Breast epithelium (tissue), 4 donors: ENCODE data around the gene IMPG2. TPM values are rescaled to one million over a fixed set of nuclear protein-coding genes. Genes with fewer than 3 reads are reported as not detected.

ENCODE experiments used
- DNase-seq, 2 donors: peaks; one replicate each; pipeline ENCODE4 v3.0.0-alpha.2; 2019; ENCODE audit warnings: low spot score in 2 of 2
- H3K27ac ChIP-seq, 2 donors: fragments of 200-600 bp; sonication (generic) in 1 of 2; one replicate each; pipeline ENCODE4 v1.5.1; 2016 to 2019; ENCODE audit warnings: mild to moderate bottlenecking in 1 of 2
- H3K27me3 ChIP-seq, 2 donors: fragments of 200-600 bp; sonication (generic) in 1 of 2; one replicate each; pipeline versions ENCODE4 v1.5.1 to v1.6.0; 2017 to 2019; ENCODE audit warnings: control low read depth in 1 of 2, mild to moderate bottlenecking in 1 of 2
- H3K36me3 ChIP-seq: fragments of 200-600 bp; one replicate; pipeline ENCODE4 v1.5.1; 2019
- H3K4me1 ChIP-seq, 2 donors: fragments of 200-600 bp; sonication (generic); one replicate each; pipeline ENCODE4 v1.5.1; 2016 to 2019; ENCODE audit warnings: control low read depth in 1 of 2
- H3K4me3 ChIP-seq, 3 donors: fragments of 200-600 bp; sonication (generic); 1 replicate in 2 of 3; 2 replicates in 1 of 3; pipeline ENCODE4 v1.5.1; 2016 to 2019; ENCODE audit warnings: mild to moderate bottlenecking in 3 of 3, moderate library complexity in 2 of 3
- H3K9me3 ChIP-seq, 2 donors: fragments of 200-600 bp; sonication (generic) in 1 of 2; one replicate each; pipeline ENCODE4 v1.5.1; 2016 to 2019; ENCODE audit warnings: control low read depth in 1 of 2
- CTCF ChIP-seq, 3 donors: fragments of 450-650 bp; IDR thresholded peaks; one replicate each; pipeline ENCODE4 v1.5.1; 2016 to 2017; ENCODE audit warnings: antibody characterized with exemption in 3 of 3, mild to moderate bottlenecking in 3 of 3, moderate library complexity in 3 of 3
- POLR2A ChIP-seq: fragments of 450-650 bp; IDR thresholded peaks from one replicate; pipeline ENCODE4 v1.6.1; 2016; ENCODE audit warnings: antibody characterized with exemption, mild to moderate bottlenecking, moderate library complexity
- POLR2AphosphoS5 ChIP-seq, 3 donors: sonication (generic); formaldehyde crosslinking; IDR thresholded peaks; one replicate each; pipeline ENCODE4 v1.6.1; 2017; ENCODE audit warnings: antibody characterized with exemption in 3 of 3
- intact Hi-C: fragments of 100-400 bp; cut with DNase I; formaldehyde crosslinking; loops from one replicate; pipeline ENCODE4 v1.15.1; 2023; ENCODE audit warnings: low total_unique reads
- total RNA-seq, 3 donors: library from RNA; depleted of rRNA; stranded (reverse); fragments of >200 nt; gene quantifications; one replicate each; pipeline ENCODE4 v1.1.0, GENCODE V29; 2016

IMPG2 gene
- total RNA-seq, 3 donors from 2014 or later = 0.15 to 0.33 (median 0.32) TPM

DNA sequence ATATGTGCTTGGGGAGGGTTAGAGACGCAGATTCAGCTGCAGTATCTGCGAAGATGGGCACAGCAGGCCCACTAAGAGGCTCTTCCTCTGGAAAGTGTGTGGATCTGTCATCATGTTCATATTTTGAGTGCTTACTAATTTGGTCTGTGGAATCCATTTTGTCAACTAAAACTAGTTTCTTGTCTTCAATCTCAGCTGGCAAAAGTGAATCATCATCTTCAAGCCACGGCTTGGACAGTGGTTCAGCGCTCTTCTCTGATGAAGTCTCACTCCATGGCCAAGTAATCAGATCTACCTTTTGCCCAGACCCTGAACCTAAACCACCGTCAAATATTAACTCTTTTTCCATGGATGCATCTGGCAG, 76.2 kb downstream of the IMPG2 start:
- Histone ChIP-seq H3K4me3 (no peak overlapping the region), H3K27ac (no peak overlapping the region), H3K4me1 (no peaks in the 10 kb centered on the region), H3K36me3 (no peaks in the 10 kb centered on the region), H3K27me3 (no peaks in the 10 kb centered on the region), H3K9me3 (no peaks in the 10 kb centered on the region)
- no peak for TF ChIP-seq POLR2AphosphoS5 (IDR thresholded peaks at IDR 0.05)
- no peak for TF ChIP-seq POLR2A
- no peak for TF ChIP-seq CTCF (IDR thresholded peaks at IDR 0.05)
- intact Hi-C loops = no loop called here
- no peak for DNase-seq

GRCh38 chr3:101243285-101244211, 76.8 kb downstream of the IMPG2 start:
- intact Hi-C loops = no loop called here
- no peak for DNase-seq
- Histone ChIP-seq H3K27ac (no peak overlapping the region), H3K27me3 (no peaks in the 10 kb centered on the region), H3K4me1 (no peaks in the 10 kb centered on the region), H3K36me3 (no peaks in the 10 kb centered on the region), H3K4me3 (no peak overlapping the region), H3K9me3 (no peaks in the 10 kb centered on the region)
- TF ChIP-seq POLR2AphosphoS5 (IDR thresholded peaks at IDR 0.05) (no peak), POLR2A (no peak), CTCF (IDR thresholded peaks at IDR 0.05) (no peak)

DNA sequence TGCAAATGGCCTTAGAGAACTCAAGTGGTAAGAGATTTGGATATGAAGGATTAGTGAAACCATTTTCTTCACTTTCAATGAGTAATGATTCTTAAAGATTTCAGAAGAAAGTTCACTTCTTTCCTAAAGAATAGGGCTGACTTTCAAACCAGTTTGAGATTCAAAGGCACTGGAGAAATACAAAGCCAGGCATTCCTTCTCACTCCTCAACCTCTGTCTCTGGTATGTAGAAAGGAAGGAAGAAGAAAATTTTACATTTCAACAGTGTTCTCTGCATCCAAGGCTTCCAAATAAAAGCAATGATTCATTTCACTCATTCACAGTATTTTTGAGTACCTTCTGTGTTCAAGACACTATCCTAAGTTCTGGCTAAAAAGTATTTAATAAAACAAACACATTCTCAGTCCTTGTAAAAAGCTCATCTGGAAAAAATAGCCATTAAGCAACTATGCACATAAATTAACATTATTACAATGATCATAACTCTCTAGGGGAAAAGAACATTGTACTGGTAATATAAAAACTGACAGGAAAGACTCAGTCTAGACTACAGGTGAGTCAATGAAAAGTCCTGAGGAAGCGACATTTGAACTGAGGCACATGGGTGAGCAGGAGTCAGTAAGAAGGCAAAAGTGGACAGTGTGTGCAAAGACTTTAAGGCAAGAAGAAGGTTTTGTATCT, 79.5 kb downstream of the IMPG2 start:
- Histone ChIP-seq H3K36me3 (no peaks in the 10 kb centered on the region), H3K27me3 (no peaks in the 10 kb centered on the region), H3K4me1 (no peaks in the 10 kb centered on the region), H3K27ac (no peak overlapping the region), H3K4me3 (no peak overlapping the region), H3K9me3 (no peaks in the 10 kb centered on the region)
- TF ChIP-seq POLR2A (no peak), POLR2AphosphoS5 (IDR thresholded peaks at IDR 0.05) (no peak), CTCF (IDR thresholded peaks at IDR 0.05) (no peak)
- intact Hi-C loops = no loop called here
- no peak for DNase-seq

DNA sequence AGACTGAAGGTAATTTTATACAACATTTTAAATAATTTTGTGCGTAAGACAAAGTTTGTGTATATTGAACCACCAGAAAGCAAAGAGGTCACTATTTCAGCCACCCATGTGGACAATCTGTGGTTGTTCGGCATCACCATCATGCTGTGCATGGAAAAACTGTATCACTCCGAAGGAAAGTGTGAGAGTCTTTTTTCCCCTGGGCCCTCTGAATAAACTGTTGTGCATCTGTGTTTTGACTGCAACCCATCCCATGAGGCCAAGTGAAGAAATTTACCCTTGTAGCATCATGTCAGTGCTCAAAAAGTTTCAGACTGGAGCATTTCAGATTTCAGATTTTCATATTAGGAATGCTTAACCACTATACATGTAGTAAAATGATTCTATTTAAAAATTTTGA, 85.3 kb downstream of the IMPG2 start:
- Histone ChIP-seq H3K27me3 (no peaks in the 10 kb centered on the region), H3K27ac (no peak overlapping the region), H3K36me3 (no peaks in the 10 kb centered on the region), H3K4me1 (no peaks in the 10 kb centered on the region), H3K9me3 (no peaks in the 10 kb centered on the region), H3K4me3 (no peak overlapping the region)
- intact Hi-C loops = no loop called here
- TF ChIP-seq CTCF (IDR thresholded peaks at IDR 0.05) = no peak
- DNase-seq = no peak

- no peaks in the 10 kb centered on the region for H3K27me3 ChIP-seq
- DNase-seq = no peak
- TF ChIP-seq POLR2A = no peak
- no peak for TF ChIP-seq POLR2AphosphoS5 (IDR thresholded peaks at IDR 0.05)
- no peak for TF ChIP-seq CTCF (IDR thresholded peaks at IDR 0.05)
- H3K4me3 ChIP-seq = no peak overlapping the region
- no peaks in the 10 kb centered on the region for H3K9me3 ChIP-seq
- no peaks in the 10 kb centered on the region for H3K36me3 ChIP-seq
- no peak overlapping the region for H3K27ac ChIP-seq
- intact Hi-C loops = no loop called here
- H3K4me1 ChIP-seq = no peaks in the 10 kb centered on the region
These were observed 89.8 kb downstream of the IMPG2 start for GRCh38 chr3:101230618-101231017.
